Osteocyte (in vitro differentiated cells): Measurements from ENCODE around the gene MB21D2. TPM values are rescaled to one million over a fixed set of nuclear protein-coding genes. Genes with fewer than 3 reads are reported as not detected.

Source experiments
- DNase-seq: peaks from one replicate; pipeline ENCODE4 v3.0.0; 2021; ENCODE audit warnings: mixed read lengths; ENCODE audit not compliant: unreplicated experiment; ENCODE audit errors: extremely low spot score
- H3K27ac Mint-ChIP-seq: one replicate; pipeline ENCODE4 v1.8.0; 2021; ENCODE audit warnings: mild to moderate bottlenecking, mixed read lengths; ENCODE audit not compliant: unreplicated experiment
- H3K27me3 Mint-ChIP-seq: one replicate; pipeline ENCODE4 v1.8.0; 2021; ENCODE audit warnings: mixed read lengths; ENCODE audit not compliant: unreplicated experiment
- H3K36me3 Mint-ChIP-seq: one replicate; pipeline ENCODE4 v1.8.0; 2021; ENCODE audit warnings: mixed read lengths; ENCODE audit not compliant: unreplicated experiment
- H3K4me1 Mint-ChIP-seq: one replicate; pipeline ENCODE4 v1.8.0; 2021; ENCODE audit warnings: mixed read lengths; ENCODE audit not compliant: unreplicated experiment
- H3K4me3 Mint-ChIP-seq: one replicate; pipeline ENCODE4 v1.8.0; 2021; ENCODE audit warnings: mild to moderate bottlenecking, moderate library complexity, mixed read lengths; ENCODE audit not compliant: unreplicated experiment
- H3K9me3 Mint-ChIP-seq: one replicate; pipeline ENCODE4 v1.8.0; 2021; ENCODE audit warnings: mixed read lengths; ENCODE audit not compliant: unreplicated experiment
- total RNA-seq: library from RNA; stranded (reverse); gene quantifications from 2 replicates; pipeline ENCODE4 v1.2.1, GENCODE V29; 2021
- TF ChIP-seq, protein P1 (sequence below): fragments of 200-600 bp; sonication (generic); IDR thresholded peaks from 2 replicates; pipeline ENCODE4 v1.5.0; 2021; ENCODE audit warnings: antibody characterized with exemption, mild to moderate bottlenecking, moderate library complexity

The MB21D2 gene
- total RNA-seq, 1 donor from 2014 or later: 5.5 TPM

DNA sequence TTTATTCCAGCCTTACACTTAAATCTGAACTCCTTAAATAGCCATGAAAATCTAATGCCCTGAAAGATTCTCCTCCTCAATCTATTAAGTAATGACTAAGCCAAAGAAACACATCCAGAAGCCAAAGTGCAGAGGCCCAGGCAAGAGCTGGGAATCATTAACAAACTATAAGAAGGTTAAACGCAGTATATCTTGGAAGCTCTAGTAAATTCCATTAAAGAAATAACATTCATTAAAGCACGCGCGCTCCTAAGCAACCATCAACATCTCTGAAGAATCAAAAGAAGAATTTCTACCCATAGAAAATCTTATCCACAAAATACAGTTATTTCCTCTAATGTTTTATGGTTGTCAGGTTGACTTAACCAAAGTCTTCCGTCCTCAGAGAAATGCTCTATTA is 29.5 kb downstream of the MB21D2 start:
- DNase-seq: no peak

DNA sequence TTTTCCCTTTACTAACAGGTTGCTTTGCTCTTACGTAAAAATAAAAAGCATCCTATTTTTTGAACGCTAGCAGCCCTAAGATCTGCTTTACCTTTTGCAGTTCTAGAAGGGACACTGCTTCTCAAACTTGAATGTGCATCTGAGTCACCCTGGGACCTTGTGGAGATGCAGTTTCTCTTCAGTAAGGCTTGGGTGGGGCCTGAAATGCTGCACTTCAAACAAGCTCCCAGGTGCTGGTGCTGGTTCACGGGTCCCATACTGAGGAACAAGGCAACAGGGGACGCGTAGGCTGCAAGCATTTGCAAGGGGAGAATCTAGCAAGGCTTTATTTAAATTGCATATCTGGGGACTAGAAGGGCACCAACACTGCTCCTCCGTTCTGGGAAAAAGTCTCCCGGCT is 30.0 kb downstream of the MB21D2 start:
- Mint-ChIP-seq H3K27ac (peak overlapping the region; percentile 81), H3K36me3 (no peaks in the 10 kb centered on the region), H3K4me1 (peaks cover 85% of the 10 kb centered on the region), H3K9me3 (no peaks in the 10 kb centered on the region), H3K4me3 (no peak overlapping the region), H3K27me3 (no peaks in the 10 kb centered on the region)
- TF ChIP-seq, protein P1, sequence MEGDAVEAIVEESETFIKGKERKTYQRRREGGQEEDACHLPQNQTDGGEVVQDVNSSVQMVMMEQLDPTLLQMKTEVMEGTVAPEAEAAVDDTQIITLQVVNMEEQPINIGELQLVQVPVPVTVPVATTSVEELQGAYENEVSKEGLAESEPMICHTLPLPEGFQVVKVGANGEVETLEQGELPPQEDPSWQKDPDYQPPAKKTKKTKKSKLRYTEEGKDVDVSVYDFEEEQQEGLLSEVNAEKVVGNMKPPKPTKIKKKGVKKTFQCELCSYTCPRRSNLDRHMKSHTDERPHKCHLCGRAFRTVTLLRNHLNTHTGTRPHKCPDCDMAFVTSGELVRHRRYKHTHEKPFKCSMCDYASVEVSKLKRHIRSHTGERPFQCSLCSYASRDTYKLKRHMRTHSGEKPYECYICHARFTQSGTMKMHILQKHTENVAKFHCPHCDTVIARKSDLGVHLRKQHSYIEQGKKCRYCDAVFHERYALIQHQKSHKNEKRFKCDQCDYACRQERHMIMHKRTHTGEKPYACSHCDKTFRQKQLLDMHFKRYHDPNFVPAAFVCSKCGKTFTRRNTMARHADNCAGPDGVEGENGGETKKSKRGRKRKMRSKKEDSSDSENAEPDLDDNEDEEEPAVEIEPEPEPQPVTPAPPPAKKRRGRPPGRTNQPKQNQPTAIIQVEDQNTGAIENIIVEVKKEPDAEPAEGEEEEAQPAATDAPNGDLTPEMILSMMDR: no peak
- no peak for DNase-seq

More for the DNA sequence above, 29.5 kb downstream of the MB21D2 start:
- Mint-ChIP-seq H3K4me3 (no peak overlapping the region), H3K36me3 (no peaks in the 10 kb centered on the region), H3K27me3 (no peaks in the 10 kb centered on the region), H3K27ac (peak overlapping the region; percentile 81), H3K4me1 (peaks cover 87% of the 10 kb centered on the region), H3K9me3 (no peaks in the 10 kb centered on the region)
- TF ChIP-seq, protein P1: no peak

DNA sequence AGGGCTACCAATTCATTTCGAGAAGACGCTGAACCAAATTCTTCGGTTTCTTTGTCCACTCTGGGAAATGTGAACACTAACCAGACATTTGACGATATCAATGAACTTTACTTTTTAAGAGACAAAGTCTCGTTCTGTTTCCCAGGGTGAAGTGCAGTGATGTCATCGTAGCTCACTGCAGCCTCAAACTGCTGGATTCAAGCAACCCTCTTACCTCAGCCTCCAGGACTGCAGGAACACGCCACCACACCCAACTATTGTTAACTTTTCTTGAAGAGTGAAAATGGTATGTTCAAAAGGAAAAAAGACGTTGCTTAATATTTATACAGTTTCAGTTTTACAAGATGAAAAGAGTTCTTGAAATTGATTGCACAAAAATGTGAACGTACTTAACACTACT is 30.6 kb downstream of the MB21D2 start:
- no peak for DNase-seq
- H3K36me3 Mint-ChIP-seq: no peaks in the 10 kb centered on the region
- TF ChIP-seq, protein P1: no peak
- no peaks in the 10 kb centered on the region for H3K27me3 Mint-ChIP-seq
- peaks cover 80% of the 10 kb centered on the region for H3K4me1 Mint-ChIP-seq
- H3K4me3 Mint-ChIP-seq: no peak overlapping the region
- H3K27ac Mint-ChIP-seq: peak overlapping the region; percentile 61
- H3K9me3 Mint-ChIP-seq: no peaks in the 10 kb centered on the region

DNA sequence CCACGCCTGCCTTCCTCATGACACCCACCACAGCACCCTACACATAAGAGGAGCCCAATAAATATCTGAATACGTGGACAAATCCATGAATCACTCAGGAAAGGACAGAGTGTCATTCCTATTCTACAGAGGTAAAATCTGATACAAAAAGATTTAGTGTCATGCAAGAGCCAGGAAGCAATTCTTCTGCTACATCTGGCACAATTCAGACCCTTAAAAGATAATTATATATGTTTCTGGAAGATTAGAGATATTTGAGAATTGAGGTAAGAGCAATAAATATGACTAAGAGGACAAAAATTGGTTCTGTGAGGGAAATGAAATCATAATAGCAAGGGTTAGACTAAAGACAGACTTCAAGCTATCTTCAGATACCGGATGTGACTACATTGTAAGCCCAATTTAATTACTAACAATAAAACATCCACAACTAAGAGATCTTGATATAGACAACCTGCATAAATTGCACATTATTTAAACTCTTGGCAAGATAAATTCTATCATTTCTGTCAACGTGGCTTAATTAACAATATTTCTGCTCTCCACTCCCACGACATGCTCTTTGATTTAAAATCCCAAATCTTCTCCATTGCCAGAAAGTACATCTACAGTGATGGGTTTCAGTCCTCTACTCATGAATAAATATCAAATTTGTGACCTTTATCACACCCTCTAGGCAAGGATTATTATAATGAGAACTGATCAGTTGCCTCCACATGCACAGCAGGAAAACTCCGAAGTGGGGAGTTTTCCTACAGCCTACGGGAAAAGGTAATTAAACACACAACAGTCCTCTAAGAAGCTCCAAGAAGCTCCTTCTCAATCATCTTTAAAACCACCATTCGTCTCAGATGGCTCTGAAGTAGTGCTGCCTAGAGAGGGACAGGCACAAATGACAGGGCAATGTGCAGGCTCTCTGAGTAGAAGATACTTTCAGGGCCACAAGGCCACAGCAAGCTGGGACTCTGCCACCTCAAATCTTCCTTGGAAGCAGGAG is 32.6 kb downstream of the MB21D2 start:
- H3K4me3 Mint-ChIP-seq: no peak overlapping the region
- TF ChIP-seq, protein P1: no peak
- H3K27ac Mint-ChIP-seq: peak overlapping the region; percentile 70
- H3K36me3 Mint-ChIP-seq: no peaks in the 10 kb centered on the region
- peaks cover 68% of the 10 kb centered on the region for H3K4me1 Mint-ChIP-seq
- H3K9me3 Mint-ChIP-seq: no peaks in the 10 kb centered on the region
- no peaks in the 10 kb centered on the region for H3K27me3 Mint-ChIP-seq
- DNase-seq: no peak

DNA sequence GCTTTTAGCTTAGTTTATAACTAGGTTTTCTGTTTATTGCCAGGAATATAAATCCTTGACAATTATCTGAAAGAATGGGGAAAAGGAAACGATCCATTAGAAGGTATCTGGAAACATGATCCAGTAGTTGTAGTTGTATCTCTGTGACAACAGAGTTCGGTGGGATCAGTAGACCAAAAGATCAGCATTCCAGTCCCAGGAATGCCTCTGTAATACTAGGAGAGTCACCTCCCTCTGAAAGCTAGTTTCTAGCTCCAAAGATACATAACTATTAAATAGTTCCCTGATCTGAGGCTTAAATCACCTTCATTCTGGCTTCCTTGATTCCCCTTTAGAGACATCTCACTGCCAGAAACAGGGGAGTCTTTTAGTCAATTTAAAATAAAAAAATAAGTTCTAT is 34.1 kb downstream of the MB21D2 start:
- H3K4me1 Mint-ChIP-seq: peaks cover 68% of the 10 kb centered on the region
- TF ChIP-seq, protein P1: no peak
- peak overlapping the region; percentile 14 for H3K27ac Mint-ChIP-seq
- no peaks in the 10 kb centered on the region for H3K36me3 Mint-ChIP-seq
- H3K27me3 Mint-ChIP-seq: no peaks in the 10 kb centered on the region
- H3K4me3 Mint-ChIP-seq: no peak overlapping the region
- no peak for DNase-seq
- H3K9me3 Mint-ChIP-seq: no peaks in the 10 kb centered on the region
